Ovary (tissue), 3 donors: ENCODE results near the gene THSD7A.

ENCODE experiments used
- POLR2A ChIP-seq: fragments of 450-650 bp; IDR thresholded peaks from one replicate; pipeline ENCODE4 v1.6.1; 2017; ENCODE audit warnings: antibody characterized with exemption, mild to moderate bottlenecking, moderate library complexity
- TF ChIP-seq, protein P1 (sequence below), 3 donors: fragments of 450-650 bp in 2 of 3; fragments of 200-600 bp in 1 of 3; IDR thresholded peaks; one replicate each; pipeline versions ENCODE4 v1.5.1 to v1.8.0; 2016 to 2022; ENCODE audit warnings: antibody characterized with exemption in 3 of 3, mild to moderate bottlenecking in 1 of 3
- donor health status: DM: no; HTN: no; CAD: no.

DNA sequence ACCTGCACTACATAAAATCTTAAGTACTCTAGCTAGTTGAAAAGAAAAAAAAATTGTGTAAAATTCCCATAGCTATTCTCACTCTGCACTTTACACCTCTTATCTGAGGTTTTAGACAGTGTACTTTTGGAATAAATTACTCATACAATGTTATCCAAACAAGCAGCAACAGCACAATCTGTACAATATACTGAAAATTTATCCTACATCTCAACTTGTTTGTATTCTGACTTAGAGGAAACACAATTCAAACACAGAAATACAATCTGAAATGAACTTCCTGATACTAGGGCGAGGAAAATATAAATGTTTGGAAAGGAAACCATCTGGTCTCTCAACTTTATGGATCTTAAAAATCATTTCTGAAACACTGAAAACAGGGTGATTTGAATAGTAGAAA, 381.7 kb downstream of the THSD7A start:
- no peak for TF ChIP-seq POLR2A
- TF ChIP-seq, protein P1, sequence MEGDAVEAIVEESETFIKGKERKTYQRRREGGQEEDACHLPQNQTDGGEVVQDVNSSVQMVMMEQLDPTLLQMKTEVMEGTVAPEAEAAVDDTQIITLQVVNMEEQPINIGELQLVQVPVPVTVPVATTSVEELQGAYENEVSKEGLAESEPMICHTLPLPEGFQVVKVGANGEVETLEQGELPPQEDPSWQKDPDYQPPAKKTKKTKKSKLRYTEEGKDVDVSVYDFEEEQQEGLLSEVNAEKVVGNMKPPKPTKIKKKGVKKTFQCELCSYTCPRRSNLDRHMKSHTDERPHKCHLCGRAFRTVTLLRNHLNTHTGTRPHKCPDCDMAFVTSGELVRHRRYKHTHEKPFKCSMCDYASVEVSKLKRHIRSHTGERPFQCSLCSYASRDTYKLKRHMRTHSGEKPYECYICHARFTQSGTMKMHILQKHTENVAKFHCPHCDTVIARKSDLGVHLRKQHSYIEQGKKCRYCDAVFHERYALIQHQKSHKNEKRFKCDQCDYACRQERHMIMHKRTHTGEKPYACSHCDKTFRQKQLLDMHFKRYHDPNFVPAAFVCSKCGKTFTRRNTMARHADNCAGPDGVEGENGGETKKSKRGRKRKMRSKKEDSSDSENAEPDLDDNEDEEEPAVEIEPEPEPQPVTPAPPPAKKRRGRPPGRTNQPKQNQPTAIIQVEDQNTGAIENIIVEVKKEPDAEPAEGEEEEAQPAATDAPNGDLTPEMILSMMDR (IDR thresholded peaks at IDR 0.05), result no peak
